ENCODE data around the gene F11R. TPM values are rescaled to one million over a fixed set of nuclear protein-coding genes. Genes with fewer than 3 reads are reported as not detected.

The F11R gene
- total and polyA plus RNA-seq, 10 of the 15 experiments (the other 5 are each of a cell fraction or from before 2014, with no cell fraction given): 15.3 to 80.9 (median 24.3) TPM

DNA sequence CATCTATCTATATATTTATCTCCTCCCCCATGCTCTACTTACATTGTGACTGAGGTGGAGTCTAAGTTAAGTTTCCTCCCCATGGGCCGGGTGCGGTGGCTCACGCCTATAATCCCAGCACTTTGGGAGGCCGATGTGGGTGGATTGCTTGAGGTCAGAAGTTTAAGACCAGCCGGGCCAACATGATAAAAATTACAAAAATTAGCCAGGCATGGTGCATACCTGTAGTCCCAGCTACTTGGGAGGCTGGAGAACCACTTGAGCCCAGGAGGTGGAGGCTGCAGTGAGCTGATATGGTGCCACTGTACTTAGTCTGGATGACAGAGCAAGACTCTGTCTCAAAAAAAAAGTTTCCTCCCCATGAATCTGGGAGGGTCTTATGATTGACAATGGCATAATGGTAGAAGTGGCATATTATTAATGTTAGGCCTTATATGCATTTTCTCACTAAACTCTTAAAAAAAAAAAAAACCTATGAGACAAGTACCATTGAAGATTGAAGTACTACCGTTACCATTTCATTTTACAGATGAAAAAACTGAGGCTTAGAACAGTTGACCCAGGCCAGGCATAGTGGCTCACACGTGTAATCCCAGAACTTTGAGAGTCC is 11.2 kb downstream of the F11R start (continued):
- TF ChIP-seq BCL3 (IDR thresholded peaks at IDR 0.05; ENCODE audit: borderline replicate concordance, insufficient read depth, low read depth, low read length, poor library complexity, severe bottlenecking): no peak

- intact Hi-C loops (cut with micrococcal nuclease; ENCODE audit: unreplicated experiment): no loop called here
- ChIA-PET CTCF (interaction anchor here (1.7 to 4.6 kb wide), 2 partner anchors 11 to 12 kb away, joined by 3 to 22 read pairs; partner anchors contain the start of gene F11R), RAD21 (ENCODE audit: unreplicated experiment) (interaction anchor here (1.1 to 2.7 kb wide), 3 partner anchors 10 to 11 kb away, joined by 3 to 12 read pairs (median 3); no protein-coding TSS in a partner anchor), POLR2A (interaction anchor here (0.6 kb wide), 1 partner anchor 30 kb away, joined by 3 read pairs; no protein-coding TSS in a partner anchor), SMC1A (ENCODE audit: uncharacterized antibody, unreplicated experiment) (interaction anchor here (1.2 to 6.6 kb wide), 2 partner anchors 11 to 12 kb away, joined by 3 to 34 read pairs; partner anchors contain the start of gene F11R)
- WGBS (ENCODE audit: insufficient coverage, insufficient replicate concordance, low lambda C conversion rate, missing lambda C conversion rate): 41% methylated on average over 4 of the region's 4 CpGs
- no TSS peak for BruUV-seq (replicated peaks)
- Histone ChIP-seq H3K4me1 (ENCODE audit: control insufficient read depth, insufficient read depth, low read length) (peaks cover 11% of the 10 kb centered on the region), H3K27ac (ENCODE audit: control insufficient read depth, insufficient read depth) (no peak overlapping the region), H3K4me2 (ENCODE audit: control insufficient read depth, insufficient read depth) (no peak overlapping the region), H3K9ac (ENCODE audit: control insufficient read depth, insufficient read depth, low read length) (no peak overlapping the region), H3K79me2 (ENCODE audit: control insufficient read depth, insufficient read depth, low read length) (peaks cover 39% of the 10 kb centered on the region), H4K20me1 (ENCODE audit: control insufficient read depth, insufficient read depth) (no peaks in the 10 kb centered on the region), H3K4me3 (no peak overlapping the region), H2AFZ (ENCODE audit: control insufficient read depth, low read depth, low read length) (no peak overlapping the region), H3K9me3 (replicated peaks; ENCODE audit: control insufficient read depth, insufficient read depth, low read length) (no peaks in the 10 kb centered on the region), H3K27me3 (replicated peaks in 1 of 2; ENCODE audit: control insufficient read depth in 2 of 2, insufficient read depth in 2 of 2, low read length in 1 of 2) (no peaks in the 10 kb centered on the region), H3K36me3 (ENCODE audit: control insufficient read depth in 2 of 2, insufficient read depth in 2 of 2, low read length in 1 of 2) (peaks cover 0 to 3% of the 10 kb centered on the region in 2 experiments; a peak in 1 of 4 replicates)
- no peak for ATAC-seq
- no peak for DNase-seq (ENCODE audit: low read depth, low spot score)
- TF ChIP-seq SMAD1 (IDR thresholded peaks at IDR 0.05; ENCODE audit: low read depth, partially characterized antibody) (no peak), ATF7 (IDR thresholded peaks at IDR 0.05; ENCODE audit: low read depth) (peak; percentile 22; the same call in 1 of the 2 replicates)
- in situ Hi-C loops (cut with MboI): no loop called here
- FAIRE-seq: no peak
Observed at GRCh38 chr1:161008869-161009510, 12.0 kb downstream of the F11R start.

Data from GM12878 (cell line).